ENCODE measurements around the gene LARGE1. TPM values are rescaled to one million over a fixed set of nuclear protein-coding genes. Genes with fewer than 3 reads are reported as not detected.

LARGE1 gene
- total and polyA plus RNA-seq, 2 of the 4 experiments (the other 2 are of a cell fraction) = 6.2 to 12.4 TPM

DNA sequence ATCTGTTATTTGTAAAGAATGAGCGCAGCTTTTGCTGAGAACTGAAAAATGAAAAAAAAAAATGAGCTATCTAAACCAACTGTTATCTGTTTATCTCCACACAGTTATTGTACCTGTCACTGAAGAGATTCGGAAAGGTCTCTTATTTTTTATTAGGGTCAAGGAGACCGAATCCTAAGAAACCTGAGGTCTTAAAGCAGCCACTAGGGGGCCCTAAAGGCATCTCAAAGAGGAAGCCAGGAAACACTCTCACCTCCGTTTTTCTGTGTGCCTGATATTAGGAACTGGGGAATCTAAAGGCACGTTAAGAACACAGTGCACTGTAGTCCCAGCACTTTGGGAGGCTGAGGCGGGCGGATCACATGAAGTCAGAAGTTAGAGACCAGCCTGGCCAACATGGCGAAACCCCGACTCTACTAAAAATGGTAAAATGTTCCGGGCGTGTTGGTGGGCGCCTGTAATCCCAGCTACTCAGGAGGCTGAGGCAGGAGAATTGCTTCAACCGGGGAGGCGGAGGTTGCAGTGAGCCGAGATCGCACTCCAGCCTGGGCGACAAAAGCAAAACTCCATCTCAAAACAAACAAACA is 3.5 kb upstream of the LARGE1 start (continued):
- TF ChIP-seq BHLHE40 (IDR thresholded peaks at IDR 0.05; ENCODE audit: low read depth, low read length) = no peak

DNA sequence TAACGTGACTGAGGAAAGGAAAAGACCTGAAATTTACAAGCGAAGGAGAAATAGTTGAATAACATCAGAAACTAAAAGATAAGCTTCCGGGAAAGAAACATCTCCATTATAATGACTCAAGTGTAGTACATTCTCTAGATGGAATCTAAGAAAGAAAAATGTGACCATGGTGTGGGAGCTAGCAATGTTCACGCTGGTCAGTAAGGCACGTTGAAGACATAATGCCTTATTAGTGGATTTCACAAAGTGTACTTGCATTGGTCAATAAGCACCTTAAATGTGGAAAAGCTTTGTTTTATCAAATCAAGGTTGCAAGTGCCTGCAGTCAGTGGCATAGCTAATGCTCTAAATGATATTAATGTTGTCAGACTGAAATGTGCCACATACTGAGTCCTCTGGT is 2.8 kb upstream of the LARGE1 start:
- peak overlapping the region; percentile 99 for H3K4me2 ChIP-seq (ENCODE audit: low read depth, low read length)
- peak overlapping the region; percentile 66; the same call in 1 of the 2 replicates for H3K9ac ChIP-seq (ENCODE audit: low read depth, low read length)
- no peak overlapping the region for H2BK15ac ChIP-seq (ENCODE audit: low read depth, low read length)
- intact Hi-C loops (cut with micrococcal nuclease) (loop anchor here (1.0 to 5.0 kb wide), 5 partner anchors 121 to 1310 kb away; no protein-coding TSS in a partner anchor), in situ Hi-C loops (cut with MboI; ENCODE audit: low sequenced_read_pairs) (loop anchor here (10.0 kb wide), 2 partner anchors 408 to 1232 kb away; no protein-coding TSS in a partner anchor), dilution Hi-C loops (cut with HindIII; ENCODE audit: low sequenced_read_pairs, unreplicated experiment) (no loop called here)
- ChIA-PET CTCF (interaction anchor here (0.5 to 1.5 kb wide), 10 partner anchors 16 to 1308 kb away, joined by 3 to 6 read pairs (median 4); no protein-coding TSS in a partner anchor), POLR2A (ENCODE audit: unreplicated experiment) (interaction anchor here (0.7 kb wide), 1 partner anchor 472 kb away, joined by 3 read pairs; no protein-coding TSS in a partner anchor)
- peaks cover 3 to 14% of the 10 kb centered on the region in 2 experiments; a peak in 2 of 4 replicates for H3K79me1 ChIP-seq (ENCODE audit: low read depth in 1 of 2, low read length in 2 of 2)
- no peaks in the 10 kb centered on the region; the same call in 1 of the 2 replicates for H4K20me1 ChIP-seq (ENCODE audit: insufficient read depth, low read length)
- no peak overlapping the region for H2AK9ac ChIP-seq (replicated peaks; ENCODE audit: low read depth, low read length, poor library complexity)
- no TSS peak for BruUV-seq (replicated peaks)
- no peak overlapping the region for H4K91ac ChIP-seq (ENCODE audit: insufficient read depth, low read depth, low read length)
- H3K14ac ChIP-seq (replicated peaks; ENCODE audit: low read depth, low read length) = no peak overlapping the region
- H3K36me3 ChIP-seq (ENCODE audit: control insufficient read depth, insufficient read depth, low read length) = no peaks in the 10 kb centered on the region
- DNase-seq = peak; percentile 28
- peak overlapping the region; percentile 79 for H3K4me3 ChIP-seq (ENCODE audit: insufficient read depth, low read depth, low read length)
- H3K27me3 ChIP-seq (ENCODE audit: control insufficient read depth, insufficient read depth, low read length) = peaks cover 2% of the 10 kb centered on the region; the same call in 1 of the 2 replicates
- H3K9me1 ChIP-seq (ENCODE audit: insufficient read depth, low read length) = no peaks in the 10 kb centered on the region
- no peak overlapping the region for H3K18ac ChIP-seq (ENCODE audit: low read depth, low read length)
- 0% methylated on average over 2 of the region's 5 CpGs; no CpG with 5 or more reads in 1 of the 2 experiments for WGBS, 2 experiments (ENCODE audit: extremely low coverage in 2 of 2, insufficient read length in 1 of 2)
- H3K4ac ChIP-seq (ENCODE audit: low read depth, low read length) = no peak overlapping the region
- no peaks in the 10 kb centered on the region for H3K4me1 ChIP-seq (ENCODE audit: control insufficient read depth, insufficient read depth, low read length)
- no peak for ATAC-seq (ENCODE audit: low read depth)
- no peak overlapping the region for H3K27ac ChIP-seq (ENCODE audit: insufficient read depth, low read length)
- H3K23ac ChIP-seq (ENCODE audit: low read depth, low read length) = no peak overlapping the region
- no peak overlapping the region for H3K56ac ChIP-seq (ENCODE audit: extremely low read depth, insufficient read depth, low read length)
- no peak overlapping the region for H4K5ac ChIP-seq (ENCODE audit: low read depth, low read length)
- no peak overlapping the region for H2BK5ac ChIP-seq (ENCODE audit: low read depth, low read length, poor library complexity, severe bottlenecking)
- no peak overlapping the region for H2BK20ac ChIP-seq (ENCODE audit: low read depth, low read length)
- no peak overlapping the region for H2BK120ac ChIP-seq (ENCODE audit: low read depth, low read length)
- H4K8ac ChIP-seq (ENCODE audit: low read depth in 2 of 2, low read length in 2 of 2) = no peak overlapping the region
- no peak overlapping the region for H2AK5ac ChIP-seq (ENCODE audit: low read depth, low read length)
- H2AFZ ChIP-seq (replicated peaks; ENCODE audit: low read length, poor library complexity) = no peak overlapping the region
- no peaks in the 10 kb centered on the region for H3K9me3 ChIP-seq (ENCODE audit: control insufficient read depth, insufficient read depth, low read length)
- no peak for TF ChIP-seq MAFK (IDR thresholded peaks at IDR 0.05; ENCODE audit: low read depth, low read length)
- TF ChIP-seq POLR2A (IDR thresholded peaks at IDR 0.05; ENCODE audit: low read depth, low read length) = no peak
- TF ChIP-seq BHLHE40 (IDR thresholded peaks at IDR 0.05; ENCODE audit: low read depth, low read length) = no peak
- TF ChIP-seq NFE2L2 (IDR thresholded peaks at IDR 0.05; ENCODE audit: low read depth, low read length) = no peak
- no peak for TF ChIP-seq MXI1 (IDR thresholded peaks at IDR 0.05; ENCODE audit: borderline replicate concordance, low read depth, low read length)
- no peak for TF ChIP-seq SMC3 (IDR thresholded peaks at IDR 0.05; ENCODE audit: low read depth, low read length)
- TF ChIP-seq FOS (IDR thresholded peaks at IDR 0.05; ENCODE audit: low read depth, low read length) = no peak
- TF ChIP-seq CHD1 (IDR thresholded peaks at IDR 0.05; ENCODE audit: low read depth, low read length) = no peak
- no peak for TF ChIP-seq MAZ (IDR thresholded peaks at IDR 0.05; ENCODE audit: borderline replicate concordance, low read depth, low read length)
- TF ChIP-seq, protein P1, sequence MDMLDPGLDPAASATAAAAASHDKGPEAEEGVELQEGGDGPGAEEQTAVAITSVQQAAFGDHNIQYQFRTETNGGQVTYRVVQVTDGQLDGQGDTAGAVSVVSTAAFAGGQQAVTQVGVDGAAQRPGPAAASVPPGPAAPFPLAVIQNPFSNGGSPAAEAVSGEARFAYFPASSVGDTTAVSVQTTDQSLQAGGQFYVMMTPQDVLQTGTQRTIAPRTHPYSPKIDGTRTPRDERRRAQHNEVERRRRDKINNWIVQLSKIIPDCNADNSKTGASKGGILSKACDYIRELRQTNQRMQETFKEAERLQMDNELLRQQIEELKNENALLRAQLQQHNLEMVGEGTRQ (IDR thresholded peaks at IDR 0.05; ENCODE audit: low read depth, low read length) = no peak
- TF ChIP-seq, protein P2, sequence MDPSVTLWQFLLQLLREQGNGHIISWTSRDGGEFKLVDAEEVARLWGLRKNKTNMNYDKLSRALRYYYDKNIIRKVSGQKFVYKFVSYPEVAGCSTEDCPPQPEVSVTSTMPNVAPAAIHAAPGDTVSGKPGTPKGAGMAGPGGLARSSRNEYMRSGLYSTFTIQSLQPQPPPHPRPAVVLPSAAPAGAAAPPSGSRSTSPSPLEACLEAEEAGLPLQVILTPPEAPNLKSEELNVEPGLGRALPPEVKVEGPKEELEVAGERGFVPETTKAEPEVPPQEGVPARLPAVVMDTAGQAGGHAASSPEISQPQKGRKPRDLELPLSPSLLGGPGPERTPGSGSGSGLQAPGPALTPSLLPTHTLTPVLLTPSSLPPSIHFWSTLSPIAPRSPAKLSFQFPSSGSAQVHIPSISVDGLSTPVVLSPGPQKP (IDR thresholded peaks at IDR 0.05; ENCODE audit: borderline replicate concordance, low read depth, low read length) = no peak
- TF ChIP-seq, protein P3, sequence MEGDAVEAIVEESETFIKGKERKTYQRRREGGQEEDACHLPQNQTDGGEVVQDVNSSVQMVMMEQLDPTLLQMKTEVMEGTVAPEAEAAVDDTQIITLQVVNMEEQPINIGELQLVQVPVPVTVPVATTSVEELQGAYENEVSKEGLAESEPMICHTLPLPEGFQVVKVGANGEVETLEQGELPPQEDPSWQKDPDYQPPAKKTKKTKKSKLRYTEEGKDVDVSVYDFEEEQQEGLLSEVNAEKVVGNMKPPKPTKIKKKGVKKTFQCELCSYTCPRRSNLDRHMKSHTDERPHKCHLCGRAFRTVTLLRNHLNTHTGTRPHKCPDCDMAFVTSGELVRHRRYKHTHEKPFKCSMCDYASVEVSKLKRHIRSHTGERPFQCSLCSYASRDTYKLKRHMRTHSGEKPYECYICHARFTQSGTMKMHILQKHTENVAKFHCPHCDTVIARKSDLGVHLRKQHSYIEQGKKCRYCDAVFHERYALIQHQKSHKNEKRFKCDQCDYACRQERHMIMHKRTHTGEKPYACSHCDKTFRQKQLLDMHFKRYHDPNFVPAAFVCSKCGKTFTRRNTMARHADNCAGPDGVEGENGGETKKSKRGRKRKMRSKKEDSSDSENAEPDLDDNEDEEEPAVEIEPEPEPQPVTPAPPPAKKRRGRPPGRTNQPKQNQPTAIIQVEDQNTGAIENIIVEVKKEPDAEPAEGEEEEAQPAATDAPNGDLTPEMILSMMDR (conservative IDR thresholded peaks at IDR 0.05; ENCODE audit: low read depth, low read length) = no peak
- TF ChIP-seq RFX5 (IDR thresholded peaks at IDR 0.05; ENCODE audit: low read depth, low read length) = no peak

All from IMR-90 (cell line).